ENCODE measurements around the gene TEAD1. TPM values are rescaled to one million over a fixed set of nuclear protein-coding genes. Genes with fewer than 3 reads are reported as not detected.

TEAD1 gene
- total RNA-seq, 2 experiments from 2014 or later = 0.11 TPM; not detected in 1

DNA sequence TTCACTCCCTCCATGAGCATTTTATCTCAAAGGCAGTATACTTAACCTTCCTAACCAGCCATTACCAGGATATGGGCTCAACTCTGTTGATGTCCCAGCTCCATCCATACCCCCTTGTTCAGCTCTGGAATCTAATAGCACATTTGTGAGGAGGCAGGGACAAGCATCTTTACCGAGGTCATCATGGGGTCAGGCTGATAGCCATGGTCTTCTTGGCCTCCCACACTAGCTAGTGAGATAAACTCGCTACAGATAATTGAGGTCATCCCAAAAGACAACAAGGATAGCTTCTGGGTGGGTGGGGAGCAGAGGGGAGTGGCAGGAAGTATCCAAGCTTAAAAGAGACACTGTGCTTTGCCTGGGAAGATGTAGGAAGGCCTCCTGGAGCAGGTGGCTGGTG lies 193.3 kb downstream of the TEAD1 start:
- no peaks in the 10 kb centered on the region for H3K36me3 ChIP-seq (ENCODE audit: insufficient read depth, low read length)
- no peaks in the 10 kb centered on the region for H3K4me1 ChIP-seq (ENCODE audit: insufficient read depth, low read length)
- TF ChIP-seq, protein P1, sequence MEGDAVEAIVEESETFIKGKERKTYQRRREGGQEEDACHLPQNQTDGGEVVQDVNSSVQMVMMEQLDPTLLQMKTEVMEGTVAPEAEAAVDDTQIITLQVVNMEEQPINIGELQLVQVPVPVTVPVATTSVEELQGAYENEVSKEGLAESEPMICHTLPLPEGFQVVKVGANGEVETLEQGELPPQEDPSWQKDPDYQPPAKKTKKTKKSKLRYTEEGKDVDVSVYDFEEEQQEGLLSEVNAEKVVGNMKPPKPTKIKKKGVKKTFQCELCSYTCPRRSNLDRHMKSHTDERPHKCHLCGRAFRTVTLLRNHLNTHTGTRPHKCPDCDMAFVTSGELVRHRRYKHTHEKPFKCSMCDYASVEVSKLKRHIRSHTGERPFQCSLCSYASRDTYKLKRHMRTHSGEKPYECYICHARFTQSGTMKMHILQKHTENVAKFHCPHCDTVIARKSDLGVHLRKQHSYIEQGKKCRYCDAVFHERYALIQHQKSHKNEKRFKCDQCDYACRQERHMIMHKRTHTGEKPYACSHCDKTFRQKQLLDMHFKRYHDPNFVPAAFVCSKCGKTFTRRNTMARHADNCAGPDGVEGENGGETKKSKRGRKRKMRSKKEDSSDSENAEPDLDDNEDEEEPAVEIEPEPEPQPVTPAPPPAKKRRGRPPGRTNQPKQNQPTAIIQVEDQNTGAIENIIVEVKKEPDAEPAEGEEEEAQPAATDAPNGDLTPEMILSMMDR (IDR thresholded peaks at IDR 0.05) = no peak
- Mint-ChIP-seq H3K4me3 (no peak overlapping the region), H3K9me3 (no peaks in the 10 kb centered on the region), H3K36me3 (ENCODE audit: low read depth) (no peaks in the 10 kb centered on the region), H3K4me1 (ENCODE audit: low read depth) (peaks cover 9% of the 10 kb centered on the region), H3K27ac (no peak overlapping the region), H3K27me3 (peaks cover 55% of the 10 kb centered on the region)
- peaks cover 25 to 28% of the 10 kb centered on the region in 2 experiments for H3K27me3 ChIP-seq (ENCODE audit: control insufficient read depth in 1 of 2, insufficient read depth in 2 of 2, low read length in 2 of 2)
- no peaks in the 10 kb centered on the region for H3K9me3 ChIP-seq (ENCODE audit: control insufficient read depth in 1 of 2, insufficient read depth in 1 of 2, low read length in 2 of 2)
- no peak overlapping the region for H3K4me3 ChIP-seq (ENCODE audit: low read length)
- POLR2A ChIA-PET = no interaction called here
- intact Hi-C loops (cut with DNase I, micrococcal nuclease) = no loop called here
- H3K27ac ChIP-seq (ENCODE audit: low read depth in 1 of 2, low read length in 2 of 2) = no peak overlapping the region
- DNase-seq = no peak
- CTCF ChIA-PET = no interaction called here
- no peak for ATAC-seq (ENCODE audit: poor library complexity)

DNA sequence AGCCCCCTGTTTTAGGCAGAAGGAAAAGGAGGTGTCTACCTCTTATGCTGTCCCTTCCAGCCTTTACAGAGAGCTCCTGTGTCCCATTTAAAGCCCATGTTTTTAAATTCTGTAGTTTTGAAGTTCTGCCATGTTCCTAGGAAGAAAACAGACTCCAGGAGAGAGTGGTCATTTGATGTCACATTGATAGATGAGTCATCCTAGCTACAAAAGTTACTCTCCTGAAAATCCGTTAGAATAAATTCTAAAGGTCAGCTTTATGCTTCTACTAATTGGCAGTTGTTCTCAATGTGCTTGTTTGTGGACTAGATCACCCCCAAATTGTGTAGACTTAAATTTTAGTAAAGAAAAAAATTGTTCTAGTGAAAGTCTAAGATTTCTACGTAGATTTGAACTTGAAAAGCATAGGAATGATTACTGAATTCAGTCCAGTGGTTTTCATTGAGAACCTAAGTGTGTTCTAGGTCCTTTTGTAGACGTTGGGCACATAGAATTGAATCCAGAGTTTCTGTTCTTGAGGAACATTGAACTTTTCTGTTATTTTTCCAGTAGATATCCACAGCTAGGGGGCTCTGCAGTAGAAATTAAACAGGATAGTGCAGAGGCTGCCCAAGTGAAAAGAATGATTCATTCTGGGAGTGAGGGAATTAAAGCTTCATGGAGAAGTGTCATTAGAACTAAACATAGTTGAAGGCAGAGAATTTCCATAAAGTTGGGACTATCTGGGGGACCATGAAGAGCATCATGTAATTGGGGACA lies 194.3 kb downstream of the TEAD1 start:
- ATAC-seq (ENCODE audit: poor library complexity) (no peak), DNase-seq (no peak)
- Histone ChIP-seq H3K27me3 (ENCODE audit: control insufficient read depth in 1 of 2, insufficient read depth in 2 of 2, low read length in 2 of 2) (peaks cover 19 to 24% of the 10 kb centered on the region in 2 experiments), H3K36me3 (ENCODE audit: insufficient read depth, low read length) (no peaks in the 10 kb centered on the region), H3K4me1 (ENCODE audit: insufficient read depth, low read length) (no peaks in the 10 kb centered on the region), H3K27ac (ENCODE audit: low read depth in 1 of 2, low read length in 2 of 2) (no peak overlapping the region), H3K9me3 (ENCODE audit: control insufficient read depth in 1 of 2, insufficient read depth in 1 of 2, low read length in 2 of 2) (no peaks in the 10 kb centered on the region), H3K4me3 (ENCODE audit: low read length) (no peak overlapping the region)
- ChIA-PET CTCF (interaction anchor here (0.6 kb wide), 1 partner anchor 26 kb away, joined by 4 read pairs; no protein-coding TSS in a partner anchor), POLR2A (no interaction called here)
- Mint-ChIP-seq H3K36me3 (ENCODE audit: low read depth) (no peaks in the 10 kb centered on the region), H3K27ac (no peak overlapping the region), H3K27me3 (peaks cover 46% of the 10 kb centered on the region), H3K4me3 (no peak overlapping the region), H3K9me3 (no peaks in the 10 kb centered on the region), H3K4me1 (ENCODE audit: low read depth) (peaks cover 9% of the 10 kb centered on the region)
- TF ChIP-seq, protein P1 (IDR thresholded peaks at IDR 0.05) = no peak
- intact Hi-C loops (cut with DNase I, micrococcal nuclease) = no loop called here

DNA sequence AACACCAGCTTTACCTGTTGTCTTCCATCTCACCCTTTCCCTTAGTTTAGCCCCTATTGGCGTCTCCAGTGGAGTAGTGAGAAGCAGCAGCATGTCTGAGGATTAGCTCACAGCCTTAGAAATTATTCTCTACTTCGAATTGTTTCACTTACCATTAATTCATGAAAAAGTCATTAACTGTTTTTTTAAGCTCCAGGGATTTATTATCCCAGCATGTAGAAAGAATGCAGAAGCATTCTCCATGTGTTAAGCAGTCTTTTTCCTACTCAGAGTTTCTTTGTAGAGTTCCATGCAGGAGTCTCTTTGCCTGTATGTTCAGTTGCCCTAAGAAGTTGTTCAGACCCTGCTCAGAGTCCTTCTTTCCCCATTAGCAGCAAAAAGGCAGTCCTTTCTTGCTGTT lies 197.0 kb downstream of the TEAD1 start:
- no peak overlapping the region for H3K4me3 Mint-ChIP-seq
- H3K27me3 Mint-ChIP-seq = peaks cover 33% of the 10 kb centered on the region
- H3K27ac ChIP-seq (ENCODE audit: low read depth in 1 of 2, low read length in 2 of 2) = no peak overlapping the region
- no peaks in the 10 kb centered on the region for H3K36me3 ChIP-seq (ENCODE audit: insufficient read depth, low read length)
- no peaks in the 10 kb centered on the region for H3K9me3 ChIP-seq (ENCODE audit: control insufficient read depth in 1 of 2, insufficient read depth in 1 of 2, low read length in 2 of 2)
- no peak for ATAC-seq (ENCODE audit: poor library complexity)
- TF ChIP-seq, protein P1 (IDR thresholded peaks at IDR 0.05) = no peak
- DNase-seq = no peak
- no peaks in the 10 kb centered on the region for H3K36me3 Mint-ChIP-seq (ENCODE audit: low read depth)
- no peaks in the 10 kb centered on the region for H3K4me1 Mint-ChIP-seq (ENCODE audit: low read depth)
- no peaks in the 10 kb centered on the region for H3K9me3 Mint-ChIP-seq
- no peak overlapping the region for H3K27ac Mint-ChIP-seq
- H3K4me1 ChIP-seq (ENCODE audit: insufficient read depth, low read length) = no peaks in the 10 kb centered on the region
- CTCF ChIA-PET = no interaction called here
- H3K27me3 ChIP-seq (ENCODE audit: control insufficient read depth in 1 of 2, insufficient read depth in 2 of 2, low read length in 2 of 2) = peaks cover 9 to 11% of the 10 kb centered on the region in 2 experiments
- POLR2A ChIA-PET = no interaction called here
- H3K4me3 ChIP-seq (ENCODE audit: low read length) = no peak overlapping the region
- intact Hi-C loops (cut with DNase I, micrococcal nuclease) = no loop called here
